Amniotic stem cell (primary cell): ENCODE measurements around the gene CORO1A.
"Not testable (repeated sequence)": the region's sequence is repeated elsewhere in the genome, so short reads cannot be mapped to it uniquely, and the experiment has no call there.

Experiments
- DNase-seq: peaks from one replicate; lab custom pipeline; 2025; lab: John Stamatoyannopoulos, UW

The CORO1A gene

GRCh38 chr16:30183233-30184095 is at the start of gene CORO1A:
Gene CORO1A (plus strand): TSS chr16:30183602. CDS start chr16:30185210, 1,608 bp downstream.
- no peak for DNase-seq

GRCh38 chr16:30136971-30137605 is 46.3 kb upstream of the CORO1A start:
- no peak for DNase-seq

GRCh38 chr16:30137897-30138296 is 45.5 kb upstream of the CORO1A start:
- DNase-seq, result no peak

- no peak for DNase-seq
Measured at GRCh38 chr16:30139583-30140481, 43.6 kb upstream of the CORO1A start.

- DNase-seq, result no peak
Measured at GRCh38 chr16:30141750-30142149, 41.7 kb upstream of the CORO1A start.

- DNase-seq, result no peak
Measured at GRCh38 chr16:30142672-30143346, 40.6 kb upstream of the CORO1A start.

- no peak for DNase-seq
Measured at GRCh38 chr16:30143347-30143702, 40.1 kb upstream of the CORO1A start.

GRCh38 chr16:30144017-30144416 is 39.4 kb upstream of the CORO1A start:
- no peak for DNase-seq

GRCh38 chr16:30144917-30145316 is 38.5 kb upstream of the CORO1A start:
- DNase-seq, result no peak

- DNase-seq, result no peak
Measured at GRCh38 chr16:30145657-30146056, 37.7 kb upstream of the CORO1A start.

GRCh38 chr16:30147843-30148510 is 35.4 kb upstream of the CORO1A start:
- no peak for DNase-seq

GRCh38 chr16:30149250-30149930 is 34.0 kb upstream of the CORO1A start:
- no peak for DNase-seq

GRCh38 chr16:30151091-30151490 is 32.3 kb upstream of the CORO1A start:
- no peak for DNase-seq

- DNase-seq, result no peak
Measured at GRCh38 chr16:30152517-30152916, 30.9 kb upstream of the CORO1A start.

GRCh38 chr16:30155188-30155587 is 28.2 kb upstream of the CORO1A start:
- DNase-seq, result no peak

- no peak for DNase-seq
Measured at GRCh38 chr16:30157214-30157613, 26.2 kb upstream of the CORO1A start.

- DNase-seq, result no peak
Measured at GRCh38 chr16:30163538-30163937, 19.9 kb upstream of the CORO1A start.

- no peak for DNase-seq
Measured at GRCh38 chr16:30166202-30166902, 17.1 kb upstream of the CORO1A start.

GRCh38 chr16:30168746-30169145 is 14.7 kb upstream of the CORO1A start:
- not testable (repeated sequence) for DNase-seq

GRCh38 chr16:30169416-30169815 is 14.0 kb upstream of the CORO1A start:
- DNase-seq, result not testable (repeated sequence)
